KMS-11 (cell line): ENCODE data around the gene KLF16.
"Not testable (repeated sequence)": the region's sequence is repeated elsewhere in the genome, so short reads cannot be mapped to it uniquely, and the experiment has no call there.

Source experiments
- H2AFZ ChIP-seq: fragments of 200-600 bp; sonication (generic); 2 replicates; pipeline ENCODE4 v1.6.1; 2016; ENCODE audit warnings: antibody characterized with exemption, mixed run types, low read depth
- H3K27ac ChIP-seq: fragments of 200-600 bp; sonication (generic); 2 replicates; pipeline ENCODE4 v1.6.1; 2016; ENCODE audit warnings: mild to moderate bottlenecking, mixed run types
- H3K27me3 ChIP-seq: fragments of 200-600 bp; sonication (generic); 2 replicates; pipeline ENCODE4 v1.6.1; 2017; ENCODE audit warnings: mild to moderate bottlenecking, low read depth, mixed run types, moderate library complexity; ENCODE audit not compliant: insufficient read depth
- H3K36me3 ChIP-seq: fragments of 200-600 bp; sonication (generic); 2 replicates; pipeline ENCODE4 v1.6.1; 2017; ENCODE audit warnings: mild to moderate bottlenecking, mixed run types; ENCODE audit not compliant: insufficient read depth
- H3K4me1 ChIP-seq: fragments of 200-600 bp; sonication (generic); 2 replicates; pipeline ENCODE4 v1.6.1; 2016; ENCODE audit warnings: mild to moderate bottlenecking, low read depth, mixed run types; ENCODE audit not compliant: poor library complexity, severe bottlenecking
- H3K4me2 ChIP-seq: fragments of 200-600 bp; sonication (generic); 2 replicates; pipeline ENCODE4 v1.7.0; 2016; ENCODE audit warnings: mild to moderate bottlenecking, mixed run types
- H3K4me3 ChIP-seq: fragments of 200-600 bp; sonication (generic); IDR thresholded peaks from 2 replicates; pipeline ENCODE4 v1.6.1; 2017; ENCODE audit warnings: low read depth, low read length, mixed read lengths; ENCODE audit not compliant: insufficient read depth
- H3K79me2 ChIP-seq: fragments of 200-600 bp; sonication (generic); 2 replicates; pipeline ENCODE4 v1.6.1; 2016; ENCODE audit warnings: low read depth, mixed run types; ENCODE audit not compliant: insufficient read depth
- H3K9ac ChIP-seq: fragments of 200-600 bp; sonication (generic); 2 replicates; pipeline ENCODE4 v1.6.1; 2016; ENCODE audit warnings: mild to moderate bottlenecking, mixed run types
- H4K20me1 ChIP-seq: fragments of 200-600 bp; sonication (generic); 2 replicates; pipeline ENCODE4 v1.6.1; 2016; ENCODE audit warnings: mild to moderate bottlenecking, mixed run types; ENCODE audit not compliant: insufficient read depth
- TF ChIP-seq, protein P1 (sequence below): fragments of 200-600 bp; sonication (generic); conservative IDR thresholded peaks from 2 replicates; pipeline ENCODE4 v1.6.1; 2017; ENCODE audit warnings: low read depth, mild to moderate bottlenecking, antibody characterized with exemption, low read length, moderate library complexity, mixed read lengths

Gene KLF16

DNA sequence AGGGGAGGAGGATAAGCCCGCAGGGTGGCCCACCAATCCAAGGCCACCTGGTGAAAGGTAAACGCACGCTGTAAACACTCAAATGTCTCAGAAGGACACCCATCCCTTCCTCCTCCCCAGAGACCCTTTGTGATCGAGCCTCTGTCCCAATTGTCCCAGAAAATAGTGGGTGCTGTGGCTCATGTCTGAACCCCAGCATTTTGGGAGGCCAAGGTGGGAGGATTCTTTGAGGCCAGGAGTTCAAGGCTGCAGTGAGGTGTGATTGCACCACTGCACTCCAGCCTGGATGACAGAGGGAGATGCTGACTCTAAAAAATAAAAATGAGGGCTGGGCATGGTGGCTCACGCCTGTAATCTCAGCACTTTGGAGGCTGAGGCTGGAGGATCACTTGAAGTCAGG is 25.0 kb upstream of the KLF16 start:
- TF ChIP-seq, protein P1, sequence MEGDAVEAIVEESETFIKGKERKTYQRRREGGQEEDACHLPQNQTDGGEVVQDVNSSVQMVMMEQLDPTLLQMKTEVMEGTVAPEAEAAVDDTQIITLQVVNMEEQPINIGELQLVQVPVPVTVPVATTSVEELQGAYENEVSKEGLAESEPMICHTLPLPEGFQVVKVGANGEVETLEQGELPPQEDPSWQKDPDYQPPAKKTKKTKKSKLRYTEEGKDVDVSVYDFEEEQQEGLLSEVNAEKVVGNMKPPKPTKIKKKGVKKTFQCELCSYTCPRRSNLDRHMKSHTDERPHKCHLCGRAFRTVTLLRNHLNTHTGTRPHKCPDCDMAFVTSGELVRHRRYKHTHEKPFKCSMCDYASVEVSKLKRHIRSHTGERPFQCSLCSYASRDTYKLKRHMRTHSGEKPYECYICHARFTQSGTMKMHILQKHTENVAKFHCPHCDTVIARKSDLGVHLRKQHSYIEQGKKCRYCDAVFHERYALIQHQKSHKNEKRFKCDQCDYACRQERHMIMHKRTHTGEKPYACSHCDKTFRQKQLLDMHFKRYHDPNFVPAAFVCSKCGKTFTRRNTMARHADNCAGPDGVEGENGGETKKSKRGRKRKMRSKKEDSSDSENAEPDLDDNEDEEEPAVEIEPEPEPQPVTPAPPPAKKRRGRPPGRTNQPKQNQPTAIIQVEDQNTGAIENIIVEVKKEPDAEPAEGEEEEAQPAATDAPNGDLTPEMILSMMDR = no peak
- no peaks in the 10 kb centered on the region for H3K27me3 ChIP-seq
- no peak overlapping the region for H2AFZ ChIP-seq
- H3K27ac ChIP-seq = no peak overlapping the region
- peaks cover 16% of the 10 kb centered on the region for H3K4me1 ChIP-seq
- peaks cover 11% of the 10 kb centered on the region; the same call in 1 of the 2 replicates for H3K79me2 ChIP-seq
- no peak overlapping the region for H3K4me3 ChIP-seq
- H4K20me1 ChIP-seq = no peaks in the 10 kb centered on the region
- no peak overlapping the region for H3K4me2 ChIP-seq
- no peaks in the 10 kb centered on the region for H3K36me3 ChIP-seq
- no peak overlapping the region for H3K9ac ChIP-seq

DNA sequence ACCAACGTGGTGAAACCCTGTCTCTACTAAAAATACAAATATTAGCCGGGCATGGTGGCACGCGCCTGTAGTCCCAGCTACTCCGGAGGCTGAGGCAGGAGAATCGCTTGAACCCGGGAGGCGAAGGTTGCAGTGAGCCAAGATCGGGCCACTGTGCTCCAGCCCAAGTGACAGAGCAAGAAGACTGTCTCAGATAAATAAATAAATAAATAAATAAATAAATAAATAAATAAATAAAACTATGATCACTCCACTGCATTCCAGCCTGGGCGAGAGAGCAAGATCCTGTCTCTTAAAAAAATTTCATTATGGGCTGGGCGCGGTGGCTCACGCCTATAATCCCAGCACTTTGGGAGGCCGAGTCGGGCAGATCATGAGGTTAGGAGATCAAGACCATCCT is 23.0 kb upstream of the KLF16 start:
- not testable (repeated sequence) for H4K20me1 ChIP-seq, H3K36me3 ChIP-seq, H3K9ac ChIP-seq, H3K4me2 ChIP-seq, H3K27me3 ChIP-seq, H3K27ac ChIP-seq, H3K4me3 ChIP-seq, H2AFZ ChIP-seq
- H3K4me1 ChIP-seq = peaks cover 19% of the 10 kb centered on the region
- peaks cover 20% of the 10 kb centered on the region; the same call in 1 of the 2 replicates for H3K79me2 ChIP-seq

DNA sequence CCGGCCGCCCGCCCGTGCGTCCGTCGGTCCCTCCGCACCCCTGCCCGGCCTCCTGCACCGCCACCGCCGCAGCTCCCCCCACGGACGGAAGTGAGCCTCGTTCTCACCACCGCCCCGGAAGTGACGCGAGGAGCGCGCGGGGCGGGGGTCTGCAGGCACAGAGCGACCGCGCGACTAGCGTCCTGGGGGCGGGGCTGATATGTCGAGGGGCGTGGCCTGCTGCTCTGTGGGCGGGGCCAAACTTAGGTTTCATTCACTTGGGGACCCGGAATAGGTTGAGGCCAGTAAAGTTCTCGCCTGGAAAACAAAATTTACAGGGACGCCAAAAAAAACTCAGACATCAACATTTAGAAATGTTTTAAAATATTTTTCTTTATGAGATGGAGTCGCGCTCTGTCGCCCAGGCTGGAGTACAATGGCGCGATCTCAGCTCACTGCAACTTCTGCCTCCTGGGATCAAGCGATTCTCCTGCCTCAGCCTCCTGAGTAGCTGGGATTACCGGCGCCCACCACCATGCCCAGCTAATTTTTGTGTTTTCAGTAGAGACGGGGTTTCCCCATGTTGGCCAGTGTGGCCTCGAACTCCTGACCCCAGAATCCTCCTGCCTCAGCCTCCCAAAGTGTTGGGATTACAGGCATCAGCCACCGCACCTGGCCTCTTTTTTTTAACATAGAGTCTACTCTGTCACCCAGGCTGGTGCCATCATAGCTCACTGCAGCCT is 22.2 kb upstream of the KLF16 start, which contains the start of gene ABHD17A:
Gene ABHD17A (minus strand): TSS at position 99 of the 722 bp plus-strand sequence. CDS start 3,930 bp downstream, outside the sequence.
- H4K20me1 ChIP-seq, H3K36me3 ChIP-seq, H3K4me3 ChIP-seq, H3K27me3 ChIP-seq, H3K27ac ChIP-seq: not testable (repeated sequence)
- peak within 1 kb of the TSS; percentile 24; the same call in 1 of the 2 replicates for H3K9ac ChIP-seq
- peaks cover 20% of the 10 kb centered on the region; the same call in 1 of the 2 replicates for H3K79me2 ChIP-seq
- peaks cover 19% of the 10 kb centered on the region for H3K4me1 ChIP-seq
- peak within 1 kb of the TSS; percentile 85 for H3K4me2 ChIP-seq
- peak within 1 kb of the TSS; percentile 33 for H2AFZ ChIP-seq

DNA sequence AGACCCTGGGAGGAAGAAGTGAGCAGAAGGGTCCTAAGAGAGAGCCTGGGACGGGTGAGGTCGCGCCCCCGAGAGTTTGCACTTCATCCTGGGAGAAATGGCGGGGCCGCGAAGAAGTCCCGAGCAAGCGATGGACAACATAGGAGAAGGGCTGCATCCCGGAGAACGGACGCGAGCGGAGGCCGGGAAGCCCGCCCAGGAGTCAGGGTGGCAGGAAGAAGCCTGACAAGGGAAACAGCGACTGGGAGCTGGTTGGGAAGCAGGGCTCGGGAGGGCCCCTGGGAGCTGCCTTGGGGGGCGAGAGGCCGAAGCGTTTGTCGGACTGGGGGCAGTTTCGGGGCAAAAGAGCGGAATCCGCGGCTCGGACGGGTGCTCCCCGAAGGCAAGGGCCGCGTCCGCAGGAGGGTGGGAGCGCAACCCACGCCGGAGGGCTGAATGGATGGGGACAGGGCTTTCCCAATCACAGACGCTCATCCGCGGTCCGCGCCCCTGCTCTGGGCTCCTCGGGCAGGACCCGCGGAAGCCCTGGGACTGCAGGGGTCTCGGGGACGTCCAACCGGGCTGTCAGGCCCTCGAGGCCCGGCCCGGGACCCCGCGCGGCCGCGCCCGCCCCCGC is 21.4 kb upstream of the KLF16 start:
- H2AFZ ChIP-seq = no peak overlapping the region; the same call in 1 of the 2 replicates

DNA sequence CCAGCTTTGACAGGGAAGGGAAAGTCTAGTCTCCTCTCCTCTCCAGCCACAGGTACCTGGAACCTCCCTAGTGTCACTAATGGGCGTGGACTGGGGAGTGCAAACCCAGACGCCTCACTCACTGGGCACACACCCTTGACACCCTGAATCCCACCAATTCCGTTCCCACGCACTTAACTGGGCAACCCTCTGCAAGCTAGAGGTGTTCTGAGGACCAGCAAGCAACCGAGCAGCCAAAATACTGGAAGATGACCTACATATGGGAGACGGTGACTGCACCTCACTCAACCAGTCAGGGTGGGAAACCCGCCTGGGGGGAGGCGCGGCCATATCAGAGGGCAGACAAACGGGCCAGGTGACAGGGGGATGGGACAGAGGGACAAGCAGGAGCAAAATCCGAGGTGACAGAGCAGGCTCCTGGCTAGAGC is 20.9 kb upstream of the KLF16 start:
- H4K20me1 ChIP-seq = no peaks in the 10 kb centered on the region
- H2AFZ ChIP-seq = no peak overlapping the region
- TF ChIP-seq, protein P1 = no peak
- no peak overlapping the region for H3K27ac ChIP-seq
- H3K4me2 ChIP-seq = peak overlapping the region; percentile 85
- no peaks in the 10 kb centered on the region for H3K27me3 ChIP-seq
- H3K9ac ChIP-seq = peak overlapping the region; percentile 24; the same call in 1 of the 2 replicates
- peaks cover 20% of the 10 kb centered on the region; the same call in 1 of the 2 replicates for H3K79me2 ChIP-seq
- H3K4me1 ChIP-seq = peaks cover 19% of the 10 kb centered on the region
- H3K36me3 ChIP-seq = no peaks in the 10 kb centered on the region
- no peak overlapping the region for H3K4me3 ChIP-seq

More for the DNA sequence above, 21.4 kb upstream of the KLF16 start:
- H3K9ac ChIP-seq = peak overlapping the region; percentile 24; the same call in 1 of the 2 replicates
- H3K4me3 ChIP-seq = no peak overlapping the region
- peak overlapping the region; percentile 85 for H3K4me2 ChIP-seq
- H3K27me3 ChIP-seq = no peaks in the 10 kb centered on the region
- TF ChIP-seq, protein P1 = no peak
- H3K36me3 ChIP-seq = no peaks in the 10 kb centered on the region
- H3K4me1 ChIP-seq = peaks cover 19% of the 10 kb centered on the region
- H3K27ac ChIP-seq = no peak overlapping the region
- H3K79me2 ChIP-seq = peaks cover 20% of the 10 kb centered on the region; the same call in 1 of the 2 replicates
- no peaks in the 10 kb centered on the region for H4K20me1 ChIP-seq
